Fibroblast of villous mesenchyme (primary cell): ENCODE results near the gene UBE2C. TPM values are rescaled to one million over a fixed set of nuclear protein-coding genes. Genes with fewer than 3 reads are reported as not detected.

ENCODE experiments used
- small RNA-seq: library from RNA; depleted of rRNA; stranded (forward); fragments of <200 nt; gene quantifications from one replicate; pipeline ENCODE3, GENCODE V24; 2012
- total RNA-seq: library from RNA; depleted of rRNA; stranded (reverse); fragments of >200 nt; gene quantifications from 2 replicates; pipeline ENCODE4 v1.2.3, GENCODE V29; 2012

The UBE2C gene
- total RNA-seq, 1 donor = 26.3 TPM

Small RNAs within 50 kb of the gene (small RNA-seq; reads per million reads assigned to genes)
- 0.75 reads per million for gene RNU6ATAC38P

Other genes starting within 250 kb of the UBE2C start
- gene WFDC8, start 233.4 kb upstream of the UBE2C start, total RNA-seq = not detected in 2 replicates
- gene WFDC10A, start 182.9 kb upstream of the UBE2C start, total RNA-seq = not detected in 2 replicates
- gene WFDC9, start 181.4 kb upstream of the UBE2C start, total RNA-seq = not detected in 2 replicates
- not detected in 2 replicates for gene WFDC11, start 142.4 kb upstream of the UBE2C start, total RNA-seq
- not detected in 2 replicates for gene WFDC13, start 110.6 kb upstream of the UBE2C start, total RNA-seq
- not detected in 2 replicates for gene WFDC10B, start 107.6 kb upstream of the UBE2C start, total RNA-seq
- not detected in 2 replicates for gene SPINT4, start 90.3 kb upstream of the UBE2C start, total RNA-seq
- 0.43 TPM in 1 of 2 replicates, not detected in the other for gene WFDC3, start 20.8 kb upstream of the UBE2C start, total RNA-seq
- 9.5 and 12.6 TPM in 2 replicates for gene DNTTIP1, start 20.7 kb upstream of the UBE2C start, total RNA-seq
- 0.32 and 0.43 TPM in 2 replicates for gene TNNC2, start 14.7 kb downstream of the UBE2C start, total RNA-seq
- gene SNX21, start 21.2 kb downstream of the UBE2C start, total RNA-seq = 50.5 and 60.9 TPM in 2 replicates
- gene ACOT8, start 44.7 kb downstream of the UBE2C start, total RNA-seq = 36.7 and 43.5 TPM in 2 replicates
- gene ZSWIM3, start 45.0 kb downstream of the UBE2C start, total RNA-seq = 3.2 and 5.6 TPM in 2 replicates
- 8.1 and 9.1 TPM in 2 replicates for gene ZSWIM1, start 68.6 kb downstream of the UBE2C start, total RNA-seq
- gene SPATA25, start 75.0 kb downstream of the UBE2C start, total RNA-seq = 0.43 and 1.3 TPM in 2 replicates
- gene NEURL2, start 78.6 kb downstream of the UBE2C start, total RNA-seq = 3.9 and 5.2 TPM in 2 replicates
- 60.9 and 61.3 TPM in 2 replicates for gene CTSA, start 78.7 kb downstream of the UBE2C start, total RNA-seq
- 10.4 and 14.8 TPM in 2 replicates for gene PLTP, start 99.5 kb downstream of the UBE2C start, total RNA-seq
- 9.1 and 15.8 TPM in 2 replicates for gene PCIF1, start 122.0 kb downstream of the UBE2C start, total RNA-seq
- 17.7 and 19.6 TPM in 2 replicates for gene ZNF335, start 159.6 kb downstream of the UBE2C start, total RNA-seq
- not detected in 2 replicates for gene MMP9, start 196.3 kb downstream of the UBE2C start, total RNA-seq
- gene SLC12A5, start 216.6 kb downstream of the UBE2C start, total RNA-seq = under 0.01 TPM in 2 replicates